Activated CD4-positive, alpha-beta T cell treated with anti-CD3 and anti-CD28 coated beads for 1 hour (primary cell): ENCODE measurements around the gene WDFY4.

Source experiments
- DNase-seq: peaks from one replicate; pipeline ENCODE4 v3.0.0-alpha.2; 2020

The WDFY4 gene

GRCh38 chr10:48690791-48691660 lies 6.4 kb downstream of the WDFY4 start:
- DNase-seq, result no peak

GRCh38 chr10:48691812-48692528 lies 7.3 kb downstream of the WDFY4 start:
- no peak for DNase-seq

GRCh38 chr10:48692748-48693147 lies 8.1 kb downstream of the WDFY4 start:
- DNase-seq, result no peak

- no peak for DNase-seq
Measured at GRCh38 chr10:48693206-48693605, 8.5 kb downstream of the WDFY4 start.

GRCh38 chr10:48694371-48695030 lies 9.8 kb downstream of the WDFY4 start:
- DNase-seq, result no peak

- no peak for DNase-seq
Measured at GRCh38 chr10:48695636-48696534, 11.2 kb downstream of the WDFY4 start.

- no peak for DNase-seq
Measured at GRCh38 chr10:48696535-48696873, 11.8 kb downstream of the WDFY4 start.

- DNase-seq, result no peak
Measured at GRCh38 chr10:48697091-48697490, 12.4 kb downstream of the WDFY4 start.

- DNase-seq, result no peak
Measured at GRCh38 chr10:48697821-48698764, 13.4 kb downstream of the WDFY4 start.

- no peak for DNase-seq
Measured at GRCh38 chr10:48699011-48699627, 14.4 kb downstream of the WDFY4 start.

- no peak for DNase-seq
Measured at GRCh38 chr10:48700071-48700470, 15.4 kb downstream of the WDFY4 start.

GRCh38 chr10:48700493-48700892 lies 15.8 kb downstream of the WDFY4 start:
- DNase-seq, result no peak

- DNase-seq, result no peak
Measured at GRCh38 chr10:48701139-48701901, 16.6 kb downstream of the WDFY4 start.

GRCh38 chr10:48701941-48702340 lies 17.3 kb downstream of the WDFY4 start:
- no peak for DNase-seq

GRCh38 chr10:48703531-48704122 lies 19.0 kb downstream of the WDFY4 start:
- no peak for DNase-seq

- no peak for DNase-seq
Measured at GRCh38 chr10:48704156-48704555, 19.5 kb downstream of the WDFY4 start.

GRCh38 chr10:48705401-48705938 lies 20.8 kb downstream of the WDFY4 start:
- DNase-seq, result no peak

- no peak for DNase-seq
Measured at GRCh38 chr10:48707472-48707871, 22.8 kb downstream of the WDFY4 start.

- DNase-seq, result no peak
Measured at GRCh38 chr10:48708144-48708543, 23.5 kb downstream of the WDFY4 start.
